ENCODE results near the gene DCX. TPM values are rescaled to one million over a fixed set of nuclear protein-coding genes. Genes with fewer than 3 reads are reported as not detected.

DCX gene
- total RNA-seq, 4 donors from 2014 or later = not detected

- 50 to 56% methylated on average over 3 of the region's 3 CpGs for WGBS, 2 donors (ENCODE audit: low coverage in 1 of 2)
- Histone ChIP-seq H3K4me3 (no peak overlapping the region), H3K36me3 (no peaks in the 10 kb centered on the region), H3K9me3 (no peaks in the 10 kb centered on the region), H3K4me1 (no peaks in the 10 kb centered on the region), H3K27ac (no peak overlapping the region), H3K27me3 (no peaks in the 10 kb centered on the region)
- in situ Hi-C loops (cut with MboI; ENCODE audit: low pct_ligation_motif_present in 1 of 4, low pct_unique_long_range_greater_than_20kb in 1 of 4, low sequenced_read_pairs in 3 of 4) = no loop called here
- no peak for DNase-seq
- TF ChIP-seq POLR2A (IDR thresholded peaks at IDR 0.05) (no peak), POLR2AphosphoS5 (IDR thresholded peaks at IDR 0.05) (no peak), CTCF (IDR thresholded peaks at IDR 0.05) (no peak), EP300 (IDR thresholded peaks at IDR 0.05; ENCODE audit: low read depth) (no peak)
- intact Hi-C loops (cut with DNase I; ENCODE audit: low total_unique reads) = no loop called here
These were observed 24.4 kb downstream of the DCX start for GRCh38 chrX:111387470-111388070.

- in situ Hi-C loops (cut with MboI; ENCODE audit: low pct_ligation_motif_present in 1 of 4, low pct_unique_long_range_greater_than_20kb in 1 of 4, low sequenced_read_pairs in 3 of 4) (no loop called here), intact Hi-C loops (cut with DNase I; ENCODE audit: low total_unique reads) (no loop called here)
- Histone ChIP-seq H3K9me3 (no peaks in the 10 kb centered on the region), H3K36me3 (no peaks in the 10 kb centered on the region), H3K27me3 (no peaks in the 10 kb centered on the region), H3K27ac (no peak overlapping the region), H3K4me3 (no peak overlapping the region), H3K4me1 (no peaks in the 10 kb centered on the region)
- WGBS, 2 donors (ENCODE audit: low coverage in 1 of 2) = 78% methylated on average over 5 of the region's 5 CpGs; no CpG with 5 or more reads in 1 of the 2 donors
- DNase-seq = no peak
- TF ChIP-seq EP300 (IDR thresholded peaks at IDR 0.05; ENCODE audit: low read depth) = no peak
These were observed 25.3 kb downstream of the DCX start for GRCh38 chrX:111386615-111387233.

GRCh38 chrX:111386077-111386476, 25.9 kb downstream of the DCX start:
- DNase-seq = no peak
- TF ChIP-seq EP300 (IDR thresholded peaks at IDR 0.05; ENCODE audit: low read depth) (no peak), POLR2A (IDR thresholded peaks at IDR 0.05) (no peak), CTCF (IDR thresholded peaks at IDR 0.05) (no peak), POLR2AphosphoS5 (IDR thresholded peaks at IDR 0.05) (no peak)
- Histone ChIP-seq H3K36me3 (no peaks in the 10 kb centered on the region), H3K9me3 (no peaks in the 10 kb centered on the region), H3K27me3 (no peaks in the 10 kb centered on the region), H3K4me3 (no peak overlapping the region), H3K27ac (no peak overlapping the region), H3K4me1 (no peaks in the 10 kb centered on the region)
- in situ Hi-C loops (cut with MboI; ENCODE audit: low pct_ligation_motif_present in 1 of 4, low pct_unique_long_range_greater_than_20kb in 1 of 4, low sequenced_read_pairs in 3 of 4) = no loop called here
- intact Hi-C loops (cut with DNase I; ENCODE audit: low total_unique reads) = no loop called here
- WGBS, 2 donors (ENCODE audit: low coverage in 1 of 2) = 76% methylated on average over 4 of the region's 4 CpGs; no CpG with 5 or more reads in 1 of the 2 donors

- Histone ChIP-seq H3K4me3 (no peak overlapping the region), H3K36me3 (no peaks in the 10 kb centered on the region), H3K27ac (no peak overlapping the region), H3K27me3 (no peaks in the 10 kb centered on the region), H3K4me1 (no peaks in the 10 kb centered on the region), H3K9me3 (no peaks in the 10 kb centered on the region)
- in situ Hi-C loops (cut with MboI; ENCODE audit: low pct_ligation_motif_present in 1 of 4, low pct_unique_long_range_greater_than_20kb in 1 of 4, low sequenced_read_pairs in 3 of 4) = no loop called here
- DNase-seq = no peak
- intact Hi-C loops (cut with DNase I; ENCODE audit: low total_unique reads) = no loop called here
- TF ChIP-seq POLR2A (IDR thresholded peaks at IDR 0.05) (no peak), POLR2AphosphoS5 (IDR thresholded peaks at IDR 0.05) (no peak), EP300 (IDR thresholded peaks at IDR 0.05; ENCODE audit: low read depth) (no peak), CTCF (IDR thresholded peaks at IDR 0.05) (no peak)
These were observed 29.7 kb downstream of the DCX start for GRCh38 chrX:111382277-111382676.
